ENCODE measurements around the gene LDB3. TPM values are rescaled to one million over a fixed set of nuclear protein-coding genes. Genes with fewer than 3 reads are reported as not detected.

The LDB3 gene
- total RNA-seq, 1 experiment from 2014 or later = 0.20 TPM

DNA sequence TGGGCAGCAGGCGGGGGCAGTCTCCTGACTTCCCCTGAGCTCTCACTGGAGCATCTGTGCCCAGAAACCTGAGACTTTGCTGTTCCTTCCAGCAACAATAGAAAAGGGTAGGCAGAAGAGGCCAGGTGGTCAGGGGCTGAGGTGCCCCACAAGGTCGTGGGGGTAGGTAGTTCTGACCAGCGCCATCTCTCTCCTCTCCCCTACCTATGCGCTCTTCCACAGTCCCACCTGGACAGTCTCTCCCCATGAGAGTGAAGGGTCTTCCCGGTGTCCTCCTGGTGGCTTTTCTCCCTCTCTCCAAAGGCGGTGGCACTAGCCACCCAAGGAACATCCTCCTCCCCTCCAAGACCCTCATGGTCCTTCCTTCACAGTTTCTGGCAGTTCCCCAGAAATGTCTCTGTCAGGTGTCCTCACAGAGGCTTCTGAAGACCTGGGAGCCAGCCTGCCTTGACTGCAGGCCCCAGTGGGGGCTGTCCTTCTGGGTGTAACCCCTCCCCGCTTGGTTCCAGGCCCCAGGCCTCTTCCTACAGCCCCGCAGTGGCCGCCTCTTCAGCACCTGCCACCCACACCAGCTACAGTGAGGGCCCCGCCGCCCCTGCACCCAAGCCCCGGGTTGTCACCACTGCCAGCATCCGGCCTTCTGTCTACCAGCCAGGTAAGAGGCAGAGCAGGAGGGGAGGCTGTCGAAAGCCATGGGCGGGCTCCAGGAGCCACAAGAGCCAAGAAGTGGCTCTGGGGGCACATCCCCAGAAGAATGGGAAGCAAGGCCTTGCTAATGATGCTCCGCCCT, 41.3 kb downstream of the LDB3 start:
- Histone ChIP-seq H3K9me3 (ENCODE audit: control insufficient read depth in 1 of 2, insufficient read depth in 1 of 2, low read depth in 1 of 2, low read length in 2 of 2) (no peaks in the 10 kb centered on the region), H2AFZ (ENCODE audit: low read depth, low read length, poor library complexity, severe bottlenecking) (no peak overlapping the region), H3K4me3 (replicated peaks in 1 of 2; ENCODE audit: low read depth in 1 of 2, low read length in 2 of 2) (no peak overlapping the region), H3K9me2 (ENCODE audit: insufficient read depth) (no peaks in the 10 kb centered on the region), H3K36me3 (ENCODE audit: control insufficient read depth in 1 of 2, insufficient read depth in 2 of 2, low read length in 2 of 2) (no peaks in the 10 kb centered on the region), H3K4me1 (ENCODE audit: control insufficient read depth in 1 of 2, insufficient read depth in 2 of 2, low read length in 2 of 2) (peaks cover 8 to 19% of the 10 kb centered on the region in 2 experiments; a peak in 3 of 4 replicates), H3K27me3 (ENCODE audit: insufficient read depth, low read length) (no peaks in the 10 kb centered on the region), H3K79me2 (ENCODE audit: insufficient read depth, low read length) (no peaks in the 10 kb centered on the region), H3K9ac (ENCODE audit: low read length) (no peak overlapping the region), H3K4me2 (ENCODE audit: low read length) (peak overlapping the region; percentile 99; the same call in 1 of the 2 replicates), H4K20me1 (ENCODE audit: insufficient read depth) (no peaks in the 10 kb centered on the region), H3K27ac (ENCODE audit: low read depth, low read length) (no peak overlapping the region)
- BruUV-seq (replicated peaks) = no TSS peak
- no peak for DNase-seq (ENCODE audit: low read depth, low spot score)
- TF ChIP-seq YY1 (IDR thresholded peaks at IDR 0.05; ENCODE audit: extremely low read depth, insufficient replicate concordance, low read depth, low read length) (no peak), EGR1 (IDR thresholded peaks at IDR 0.05; ENCODE audit: low read depth) (no peak), POLR2AphosphoS5 (IDR thresholded peaks at IDR 0.05; ENCODE audit: low read depth, low read length) (no peak), ZFX (IDR thresholded peaks at IDR 0.05) (no peak), ZNF274 (IDR thresholded peaks at IDR 0.05; ENCODE audit: low read depth, low read length) (no peak)
- ChIA-PET CTCF (no interaction called here), RAD21 (ENCODE audit: low non-redundant PET in 1 of 2, low total read pairs in 2 of 2, uncharacterized antibody in 2 of 2, unreplicated experiment in 2 of 2) (no interaction called here), POLR2A (no interaction called here)
- intact Hi-C loops (cut with micrococcal nuclease) = loop anchor here (1.0 to 5.0 kb wide), 3 partner anchors 47 to 253 kb away; partner anchors contain the start of gene BMPR1A
- no peak for ATAC-seq

DNA sequence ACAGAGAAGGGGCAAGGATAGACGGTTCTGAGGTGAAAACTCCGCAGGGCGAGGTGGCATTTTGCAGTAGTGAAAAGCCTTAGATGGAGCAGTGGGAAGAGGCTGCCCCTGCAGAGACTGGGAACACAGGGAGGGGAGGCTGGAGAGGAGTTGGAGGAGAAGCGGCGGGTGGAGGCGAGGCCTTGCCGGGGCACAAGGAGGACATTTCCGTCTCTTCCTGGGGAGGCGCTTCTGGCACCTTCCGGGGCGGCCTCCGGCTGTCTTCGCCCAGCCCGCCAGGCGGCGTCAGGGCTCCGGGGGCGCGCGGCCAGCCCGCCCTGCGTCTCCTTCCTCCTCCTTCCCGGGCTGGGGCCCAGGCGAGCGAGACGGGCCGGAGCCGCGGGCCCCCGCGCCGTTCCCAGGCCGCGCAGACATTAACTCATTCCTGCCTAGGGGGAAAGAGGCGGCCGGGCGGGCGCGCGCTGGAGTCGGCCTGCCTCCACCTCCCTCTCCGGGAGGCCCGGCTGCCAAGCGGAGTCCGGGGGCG, 42.7 kb downstream of the LDB3 start:
- POLR2A ChIA-PET = no interaction called here
- BruUV-seq (replicated peaks) = no TSS peak
- TF ChIP-seq YY1 (IDR thresholded peaks at IDR 0.05; ENCODE audit: extremely low read depth, insufficient replicate concordance, low read depth, low read length) = peak; percentile 65
- TF ChIP-seq, protein P1, sequence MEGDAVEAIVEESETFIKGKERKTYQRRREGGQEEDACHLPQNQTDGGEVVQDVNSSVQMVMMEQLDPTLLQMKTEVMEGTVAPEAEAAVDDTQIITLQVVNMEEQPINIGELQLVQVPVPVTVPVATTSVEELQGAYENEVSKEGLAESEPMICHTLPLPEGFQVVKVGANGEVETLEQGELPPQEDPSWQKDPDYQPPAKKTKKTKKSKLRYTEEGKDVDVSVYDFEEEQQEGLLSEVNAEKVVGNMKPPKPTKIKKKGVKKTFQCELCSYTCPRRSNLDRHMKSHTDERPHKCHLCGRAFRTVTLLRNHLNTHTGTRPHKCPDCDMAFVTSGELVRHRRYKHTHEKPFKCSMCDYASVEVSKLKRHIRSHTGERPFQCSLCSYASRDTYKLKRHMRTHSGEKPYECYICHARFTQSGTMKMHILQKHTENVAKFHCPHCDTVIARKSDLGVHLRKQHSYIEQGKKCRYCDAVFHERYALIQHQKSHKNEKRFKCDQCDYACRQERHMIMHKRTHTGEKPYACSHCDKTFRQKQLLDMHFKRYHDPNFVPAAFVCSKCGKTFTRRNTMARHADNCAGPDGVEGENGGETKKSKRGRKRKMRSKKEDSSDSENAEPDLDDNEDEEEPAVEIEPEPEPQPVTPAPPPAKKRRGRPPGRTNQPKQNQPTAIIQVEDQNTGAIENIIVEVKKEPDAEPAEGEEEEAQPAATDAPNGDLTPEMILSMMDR (IDR thresholded peaks at IDR 0.05 in 2 of 3, conservative IDR thresholded peaks at IDR 0.05 in 1 of 3; ENCODE audit: borderline replicate concordance in 1 of 3, insufficient read depth in 1 of 3, low read depth in 2 of 3, low read length in 2 of 3) = peak; percentile 63 to 77 (median 67)
- TF ChIP-seq CEBPB (IDR thresholded peaks at IDR 0.05; ENCODE audit: low read depth) = no peak
- TF ChIP-seq TCF7L2 (IDR thresholded peaks at IDR 0.05; ENCODE audit: borderline replicate concordance, extremely low read depth, insufficient read depth, insufficient read length) = no peak
- TF ChIP-seq, protein P2, sequence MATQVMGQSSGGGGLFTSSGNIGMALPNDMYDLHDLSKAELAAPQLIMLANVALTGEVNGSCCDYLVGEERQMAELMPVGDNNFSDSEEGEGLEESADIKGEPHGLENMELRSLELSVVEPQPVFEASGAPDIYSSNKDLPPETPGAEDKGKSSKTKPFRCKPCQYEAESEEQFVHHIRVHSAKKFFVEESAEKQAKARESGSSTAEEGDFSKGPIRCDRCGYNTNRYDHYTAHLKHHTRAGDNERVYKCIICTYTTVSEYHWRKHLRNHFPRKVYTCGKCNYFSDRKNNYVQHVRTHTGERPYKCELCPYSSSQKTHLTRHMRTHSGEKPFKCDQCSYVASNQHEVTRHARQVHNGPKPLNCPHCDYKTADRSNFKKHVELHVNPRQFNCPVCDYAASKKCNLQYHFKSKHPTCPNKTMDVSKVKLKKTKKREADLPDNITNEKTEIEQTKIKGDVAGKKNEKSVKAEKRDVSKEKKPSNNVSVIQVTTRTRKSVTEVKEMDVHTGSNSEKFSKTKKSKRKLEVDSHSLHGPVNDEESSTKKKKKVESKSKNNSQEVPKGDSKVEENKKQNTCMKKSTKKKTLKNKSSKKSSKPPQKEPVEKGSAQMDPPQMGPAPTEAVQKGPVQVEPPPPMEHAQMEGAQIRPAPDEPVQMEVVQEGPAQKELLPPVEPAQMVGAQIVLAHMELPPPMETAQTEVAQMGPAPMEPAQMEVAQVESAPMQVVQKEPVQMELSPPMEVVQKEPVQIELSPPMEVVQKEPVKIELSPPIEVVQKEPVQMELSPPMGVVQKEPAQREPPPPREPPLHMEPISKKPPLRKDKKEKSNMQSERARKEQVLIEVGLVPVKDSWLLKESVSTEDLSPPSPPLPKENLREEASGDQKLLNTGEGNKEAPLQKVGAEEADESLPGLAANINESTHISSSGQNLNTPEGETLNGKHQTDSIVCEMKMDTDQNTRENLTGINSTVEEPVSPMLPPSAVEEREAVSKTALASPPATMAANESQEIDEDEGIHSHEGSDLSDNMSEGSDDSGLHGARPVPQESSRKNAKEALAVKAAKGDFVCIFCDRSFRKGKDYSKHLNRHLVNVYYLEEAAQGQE (IDR thresholded peaks at IDR 0.05; ENCODE audit: low read depth) = no peak
- peak; percentile 53; the same call in 1 of the 2 replicates for TF ChIP-seq SIN3A (IDR thresholded peaks at IDR 0.05; ENCODE audit: low read depth)
- no peak for TF ChIP-seq FOSL1 (IDR thresholded peaks at IDR 0.05; ENCODE audit: low read depth)
- TF ChIP-seq, protein P3, sequence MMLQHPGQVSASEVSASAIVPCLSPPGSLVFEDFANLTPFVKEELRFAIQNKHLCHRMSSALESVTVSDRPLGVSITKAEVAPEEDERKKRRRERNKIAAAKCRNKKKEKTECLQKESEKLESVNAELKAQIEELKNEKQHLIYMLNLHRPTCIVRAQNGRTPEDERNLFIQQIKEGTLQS (IDR thresholded peaks at IDR 0.05) = no peak

More for the DNA sequence above, 42.7 kb downstream of the LDB3 start:
- CTCF ChIA-PET = interaction anchor here (0.6 kb wide), 1 partner anchor 248 kb away, joined by 3 read pairs; no protein-coding TSS in a partner anchor
- H3K4me1 ChIP-seq (ENCODE audit: control insufficient read depth in 1 of 2, insufficient read depth in 2 of 2, low read length in 2 of 2) = peaks cover 8 to 19% of the 10 kb centered on the region in 2 experiments; a peak in 3 of 4 replicates
- H4K20me1 ChIP-seq (ENCODE audit: insufficient read depth) = no peaks in the 10 kb centered on the region
- no peaks in the 10 kb centered on the region for H3K9me2 ChIP-seq (ENCODE audit: insufficient read depth)
- intact Hi-C loops (cut with micrococcal nuclease) = loop anchor here (1.0 to 5.0 kb wide), 3 partner anchors 45 to 251 kb away; partner anchors contain the start of gene BMPR1A
- H3K4me2 ChIP-seq (ENCODE audit: low read length) = peak overlapping the region; percentile 99
- no peaks in the 10 kb centered on the region for H3K79me2 ChIP-seq (ENCODE audit: insufficient read depth, low read length)
- H3K4me3 ChIP-seq (replicated peaks in 1 of 2; ENCODE audit: low read depth in 1 of 2, low read length in 2 of 2) = peak overlapping the region; percentile 63 to 87
- ATAC-seq = peak; percentile 90
- H3K9me3 ChIP-seq (ENCODE audit: control insufficient read depth in 1 of 2, insufficient read depth in 1 of 2, low read depth in 1 of 2, low read length in 2 of 2) = no peaks in the 10 kb centered on the region
- peak overlapping the region; percentile 84 for H3K9ac ChIP-seq (ENCODE audit: low read length)
- peak overlapping the region; percentile 98 for H3K27ac ChIP-seq (ENCODE audit: low read depth, low read length)
- peak overlapping the region; percentile 68 for H2AFZ ChIP-seq (ENCODE audit: low read depth, low read length, poor library complexity, severe bottlenecking)
- peak; percentile 54 for DNase-seq (ENCODE audit: low read depth, low spot score)
- H3K27me3 ChIP-seq (ENCODE audit: insufficient read depth, low read length) = no peaks in the 10 kb centered on the region
- RAD21 ChIA-PET (ENCODE audit: low non-redundant PET in 1 of 2, low total read pairs in 2 of 2, uncharacterized antibody in 2 of 2, unreplicated experiment in 2 of 2) = interaction anchor here in 1 of 2 experiments (0.5 kb wide), 1 partner anchor 23 kb away, joined by 3 read pairs; no protein-coding TSS in a partner anchor
- no peaks in the 10 kb centered on the region for H3K36me3 ChIP-seq (ENCODE audit: control insufficient read depth in 1 of 2, insufficient read depth in 2 of 2, low read length in 2 of 2)

Measured in HCT116 (cell line).